Stimulated activated naive B cell treated with anti-CD40 and anti-IgM and Interleukin-4, amounts not matched to agents 10 μg/mL and 1 μg/mL and 100 μg/mL, for 72 hours (primary cell): ENCODE results near the gene CLIC6.

Source experiments
- ATAC-seq, 2 donors: fragments of 150-1000 bp; cut with Tn5 transposase; replicated peaks; 2 replicates each; pipeline ENCODE4 v1.10.0; 2021; ENCODE audit warnings: moderate library complexity in 1 of 2
- DNase-seq: peaks from one replicate; pipeline ENCODE4 v3.0.0; 2021
- H3K27ac Mint-ChIP-seq: one replicate; pipeline ENCODE4 v1.8.0; 2022; ENCODE audit warnings: mild to moderate bottlenecking, mixed read lengths
- H3K27me3 Mint-ChIP-seq, 2 donors: one replicate each; pipeline ENCODE4 v1.8.0; 2022; ENCODE audit warnings: mixed read lengths in 2 of 2
- H3K36me3 Mint-ChIP-seq, 2 donors: one replicate each; pipeline ENCODE4 v1.8.0; 2022; ENCODE audit warnings: mixed read lengths in 2 of 2, mild to moderate bottlenecking in 1 of 2
- H3K4me1 Mint-ChIP-seq, 2 donors: one replicate each; pipeline ENCODE4 v1.8.0; 2022; ENCODE audit warnings: mixed read lengths in 2 of 2, mild to moderate bottlenecking in 1 of 2
- H3K4me3 Mint-ChIP-seq, 2 donors: one replicate each; pipeline ENCODE4 v1.8.0; 2022; ENCODE audit warnings: mild to moderate bottlenecking in 2 of 2, mixed read lengths in 2 of 2, moderate library complexity in 1 of 2
- H3K9me3 Mint-ChIP-seq, 2 donors: one replicate each; pipeline ENCODE4 v1.8.0; 2022; ENCODE audit warnings: mixed read lengths in 2 of 2, mild to moderate bottlenecking in 1 of 2

CLIC6 gene

DNA sequence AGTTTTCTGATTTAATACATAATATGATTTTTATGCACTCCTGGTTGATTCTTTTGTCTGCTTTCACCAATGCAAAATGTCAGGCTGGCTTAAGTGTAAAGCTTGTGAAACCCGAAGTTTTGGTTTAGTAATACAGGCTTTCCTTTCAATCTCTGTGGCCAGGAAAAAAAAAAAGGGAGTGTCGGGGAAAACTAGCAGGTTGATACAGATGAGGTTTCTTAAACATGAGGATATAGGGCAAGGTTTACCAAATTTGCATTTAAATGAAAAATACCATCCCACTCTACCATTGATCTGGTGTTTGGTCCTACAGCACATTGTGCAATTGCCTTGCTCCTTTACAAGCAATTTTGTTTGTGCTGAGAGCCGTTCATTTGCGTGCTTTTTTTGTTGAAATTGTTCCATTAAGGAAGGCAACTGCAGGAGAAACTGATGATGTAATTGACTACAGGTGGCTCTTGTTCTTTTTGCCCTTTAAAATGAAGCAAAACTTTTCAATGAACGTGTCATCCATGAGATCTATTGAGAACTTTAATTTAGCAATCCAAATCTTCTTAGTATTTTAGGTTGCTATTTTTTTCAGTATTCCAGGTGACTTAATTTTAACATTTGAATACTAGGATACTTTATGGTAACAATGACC lies 22.7 kb downstream of the CLIC6 start:
- DNase-seq: no peak
- H3K4me1 Mint-ChIP-seq: peaks cover 37 to 56% of the 10 kb centered on the region in 2 donors
- peaks cover 10 to 16% of the 10 kb centered on the region in 2 donors for H3K36me3 Mint-ChIP-seq
- H3K4me3 Mint-ChIP-seq: no peak overlapping the region
- ATAC-seq: no peak
- H3K9me3 Mint-ChIP-seq: peaks cover 7 to 12% of the 10 kb centered on the region in 2 donors
- H3K27me3 Mint-ChIP-seq: peaks cover 3 to 17% of the 10 kb centered on the region in 2 donors
- peak overlapping the region; percentile 22 for H3K27ac Mint-ChIP-seq

- peaks cover 10 to 16% of the 10 kb centered on the region in 2 donors for H3K36me3 Mint-ChIP-seq
- peak overlapping the region; percentile 67 for H3K27ac Mint-ChIP-seq
- ATAC-seq (peak; percentile 65 to 72), DNase-seq (no peak)
- H3K4me1 Mint-ChIP-seq: peaks cover 37 to 56% of the 10 kb centered on the region in 2 donors
- H3K4me3 Mint-ChIP-seq: peak overlapping the region; percentile 10 to 27
- H3K9me3 Mint-ChIP-seq: peaks cover 7 to 12% of the 10 kb centered on the region in 2 donors
- peaks cover 3 to 17% of the 10 kb centered on the region in 2 donors for H3K27me3 Mint-ChIP-seq
Observed at GRCh38 chr21:34692458-34693020, 23.7 kb downstream of the CLIC6 start.

- peaks cover 7 to 12% of the 10 kb centered on the region in 2 donors for H3K9me3 Mint-ChIP-seq
- H3K27ac Mint-ChIP-seq: peak overlapping the region; percentile 67
- DNase-seq (no peak), ATAC-seq (peak; percentile 59 to 60)
- peak overlapping the region in 1 of 2 donors; percentile 36 for H3K4me3 Mint-ChIP-seq
- peaks cover 37 to 56% of the 10 kb centered on the region in 2 donors for H3K4me1 Mint-ChIP-seq
- peaks cover 10 to 16% of the 10 kb centered on the region in 2 donors for H3K36me3 Mint-ChIP-seq
- H3K27me3 Mint-ChIP-seq: peaks cover 7 to 15% of the 10 kb centered on the region in 2 donors
Observed at GRCh38 chr21:34693192-34693810, 24.5 kb downstream of the CLIC6 start.

- peaks cover 10 to 16% of the 10 kb centered on the region in 2 donors for H3K36me3 Mint-ChIP-seq
- H3K27me3 Mint-ChIP-seq: peaks cover 5 to 8% of the 10 kb centered on the region in 2 donors
- ATAC-seq (peak; percentile 73 to 80), DNase-seq (no peak)
- H3K9me3 Mint-ChIP-seq: peaks cover 7 to 12% of the 10 kb centered on the region in 2 donors
- peak overlapping the region; percentile 81 for H3K27ac Mint-ChIP-seq
- H3K4me1 Mint-ChIP-seq: peaks cover 37 to 52% of the 10 kb centered on the region in 2 donors
- H3K4me3 Mint-ChIP-seq: peak overlapping the region in 1 of 2 donors; percentile 54
Observed at GRCh38 chr21:34695434-34695833, 26.6 kb downstream of the CLIC6 start.

DNA sequence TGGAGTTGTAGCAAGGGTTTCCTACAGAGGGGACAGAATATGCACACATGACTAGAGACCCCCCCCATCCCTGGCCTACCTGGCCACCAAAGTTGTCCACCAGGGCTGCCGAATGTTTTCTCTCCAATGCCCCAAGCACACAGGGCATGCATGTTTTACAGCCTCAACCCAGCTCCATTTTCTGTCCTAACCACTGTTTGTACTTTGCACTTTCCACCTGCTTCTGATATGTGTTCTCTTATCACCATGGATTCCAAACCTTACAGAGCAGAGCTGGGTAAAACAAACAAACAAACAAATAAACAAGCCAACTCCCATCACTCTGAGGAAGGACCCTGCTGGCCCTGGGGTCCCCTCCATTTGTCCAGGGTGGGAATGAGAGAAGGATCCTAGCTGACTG lies 27.3 kb downstream of the CLIC6 start:
- H3K9me3 Mint-ChIP-seq: peaks cover 7 to 12% of the 10 kb centered on the region in 2 donors
- H3K4me3 Mint-ChIP-seq: no peak overlapping the region

GRCh38 chr21:34697826-34698225 lies 29.0 kb downstream of the CLIC6 start:
- Mint-ChIP-seq H3K4me1 (peaks cover 25 to 34% of the 10 kb centered on the region in 2 donors), H3K4me3 (no peak overlapping the region), H3K36me3 (peaks cover 10 to 16% of the 10 kb centered on the region in 2 donors), H3K27ac (no peak overlapping the region), H3K9me3 (peaks cover 7 to 12% of the 10 kb centered on the region in 2 donors), H3K27me3 (peaks cover 6 to 10% of the 10 kb centered on the region in 2 donors)
- ATAC-seq (no peak), DNase-seq (no peak)

More for the DNA sequence above, 27.3 kb downstream of the CLIC6 start:
- ATAC-seq: no peak
- Mint-ChIP-seq H3K36me3 (peaks cover 10 to 16% of the 10 kb centered on the region in 2 donors), H3K27ac (no peak overlapping the region), H3K27me3 (peaks cover 5 to 8% of the 10 kb centered on the region in 2 donors), H3K4me1 (peaks cover 37 to 46% of the 10 kb centered on the region in 2 donors)
- no peak for DNase-seq

- Mint-ChIP-seq H3K27me3 (peaks cover 13 to 16% of the 10 kb centered on the region in 2 donors), H3K27ac (no peak overlapping the region)
Observed at GRCh38 chr21:34698270-34699015, 29.6 kb downstream of the CLIC6 start.

GRCh38 chr21:34700605-34701004 lies 31.8 kb downstream of the CLIC6 start:
- Mint-ChIP-seq H3K27me3 (peaks cover 10 to 22% of the 10 kb centered on the region in 2 donors), H3K9me3 (no peaks in the 10 kb centered on the region), H3K36me3 (no peaks in the 10 kb centered on the region), H3K27ac (no peak overlapping the region), H3K4me3 (no peak overlapping the region), H3K4me1 (peaks cover 6 to 8% of the 10 kb centered on the region in 2 donors)
- no peak for DNase-seq
- no peak for ATAC-seq

More at GRCh38 chr21:34698270-34699015, 29.6 kb downstream of the CLIC6 start:
- Mint-ChIP-seq H3K9me3 (peaks cover 7 to 12% of the 10 kb centered on the region in 2 donors), H3K4me1 (peaks cover 19 to 28% of the 10 kb centered on the region in 2 donors), H3K36me3 (peaks cover 10 to 14% of the 10 kb centered on the region in 2 donors), H3K4me3 (no peak overlapping the region)
- ATAC-seq: no peak
- DNase-seq: no peak

DNA sequence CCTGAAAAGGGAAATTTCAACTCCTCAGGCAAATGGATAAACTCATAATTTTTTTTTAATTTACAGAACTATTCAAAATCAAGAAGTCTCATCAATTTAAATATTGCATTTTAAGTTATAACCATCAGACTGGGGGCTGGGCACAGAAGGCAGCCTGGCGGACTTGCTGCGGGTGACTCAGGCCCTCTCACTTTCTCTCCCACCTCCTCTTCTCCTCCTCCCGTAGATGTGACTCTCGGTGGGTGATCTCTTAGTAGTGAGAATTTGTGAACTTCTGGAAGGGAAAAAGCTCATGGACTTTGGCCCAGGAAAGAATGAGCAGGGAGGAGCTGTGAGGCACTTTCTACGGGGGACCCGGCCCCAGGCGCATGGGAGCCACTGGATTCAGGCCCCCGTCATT lies 32.9 kb downstream of the CLIC6 start:
- no peaks in the 10 kb centered on the region for H3K36me3 Mint-ChIP-seq
- peaks cover 18 to 22% of the 10 kb centered on the region in 2 donors for H3K27me3 Mint-ChIP-seq
- DNase-seq (no peak), ATAC-seq (no peak)
- H3K9me3 Mint-ChIP-seq: no peaks in the 10 kb centered on the region
- no peak overlapping the region for H3K4me3 Mint-ChIP-seq
- H3K4me1 Mint-ChIP-seq: peaks cover 0 to 3% of the 10 kb centered on the region in 2 donors
- no peak overlapping the region for H3K27ac Mint-ChIP-seq

DNA sequence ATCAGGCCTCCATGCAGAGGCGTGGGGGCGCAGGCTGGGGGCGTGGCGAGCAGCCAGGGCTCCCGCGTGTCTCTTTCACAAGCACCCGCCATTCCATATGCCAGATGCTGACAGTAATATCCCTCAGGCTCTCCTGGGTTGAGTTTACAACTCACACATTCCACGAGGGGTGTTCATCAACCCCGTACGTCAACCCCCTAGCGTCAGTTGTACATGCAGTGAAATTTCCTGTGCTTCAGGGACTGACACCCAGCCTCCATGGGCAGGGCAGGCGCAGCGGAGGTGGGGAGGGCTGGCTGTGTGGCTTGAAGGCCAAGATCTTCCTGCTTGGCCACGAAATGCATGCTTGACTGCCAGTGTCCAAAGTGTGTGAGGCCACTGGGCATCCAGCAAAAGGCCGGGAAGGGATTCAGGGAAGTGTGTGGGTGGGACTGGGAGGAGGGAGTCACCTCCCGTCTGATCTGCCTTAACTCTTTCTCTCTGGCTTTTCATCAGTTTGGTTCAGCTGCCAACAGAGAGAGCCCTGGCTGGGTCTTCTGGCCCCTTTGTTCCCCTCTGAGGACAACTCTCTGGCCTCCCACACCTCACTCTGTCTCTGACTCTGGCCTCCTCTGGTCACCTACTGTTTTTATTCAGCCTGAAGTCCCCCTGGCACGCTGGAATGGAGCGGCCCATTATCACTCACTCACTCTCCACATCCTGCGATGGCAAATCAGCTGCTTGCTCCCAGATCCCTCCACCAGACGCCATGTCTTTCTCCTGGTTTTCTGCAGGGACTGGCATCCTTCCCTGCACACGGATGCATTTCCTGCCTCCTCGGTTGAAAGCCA lies 33.8 kb downstream of the CLIC6 start:
- no peaks in the 10 kb centered on the region for H3K36me3 Mint-ChIP-seq
- peaks cover 20 to 22% of the 10 kb centered on the region in 2 donors for H3K27me3 Mint-ChIP-seq
- no peak overlapping the region for H3K27ac Mint-ChIP-seq
- no peaks in the 10 kb centered on the region for H3K9me3 Mint-ChIP-seq
- no peak overlapping the region for H3K4me3 Mint-ChIP-seq
- no peak for ATAC-seq
- no peak for DNase-seq
- H3K4me1 Mint-ChIP-seq: peaks cover under 1 to 4% of the 10 kb centered on the region in 2 donors

- ATAC-seq: no peak
- Mint-ChIP-seq H3K27ac (no peak overlapping the region), H3K4me1 (peaks cover 6 to 9% of the 10 kb centered on the region in 2 donors), H3K27me3 (peaks cover 21 to 25% of the 10 kb centered on the region in 2 donors), H3K9me3 (no peaks in the 10 kb centered on the region), H3K36me3 (peaks cover 0 to 3% of the 10 kb centered on the region in 2 donors), H3K4me3 (no peak overlapping the region)
- DNase-seq: no peak
Observed at GRCh38 chr21:34703571-34703970, 34.8 kb downstream of the CLIC6 start.

GRCh38 chr21:34704119-34704518 lies 35.3 kb downstream of the CLIC6 start:
- no peak overlapping the region for H3K27ac Mint-ChIP-seq
- no peaks in the 10 kb centered on the region for H3K9me3 Mint-ChIP-seq
- no peak for ATAC-seq
- H3K4me1 Mint-ChIP-seq: peaks cover 6 to 9% of the 10 kb centered on the region in 2 donors
- no peak overlapping the region for H3K4me3 Mint-ChIP-seq
- H3K36me3 Mint-ChIP-seq: peaks cover 0 to 3% of the 10 kb centered on the region in 2 donors
- no peak for DNase-seq
- H3K27me3 Mint-ChIP-seq: peaks cover 21 to 25% of the 10 kb centered on the region in 2 donors

DNA sequence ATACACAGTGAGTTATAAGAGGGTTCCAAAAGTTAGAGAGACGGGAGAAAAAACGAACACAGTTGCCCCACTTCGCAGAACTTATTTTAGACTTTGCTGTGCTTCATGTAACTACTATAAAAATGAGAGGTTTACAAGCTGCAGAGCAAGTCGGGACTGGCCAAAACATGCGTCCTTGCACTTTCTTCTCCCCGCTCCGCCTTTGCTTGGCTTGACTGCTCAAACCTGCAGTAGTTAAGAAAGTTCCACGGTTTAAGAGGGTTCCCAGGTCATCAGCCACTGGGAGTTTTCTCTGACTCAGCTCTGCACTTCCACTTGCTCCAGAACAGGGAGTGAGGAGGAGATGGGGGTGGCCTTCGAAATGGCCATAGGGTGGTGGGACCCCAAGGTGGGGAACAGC lies 36.2 kb downstream of the CLIC6 start:
- Mint-ChIP-seq H3K4me1 (peaks cover 6 to 9% of the 10 kb centered on the region in 2 donors), H3K27me3 (peaks cover 21 to 25% of the 10 kb centered on the region in 2 donors), H3K4me3 (no peak overlapping the region), H3K27ac (no peak overlapping the region), H3K9me3 (no peaks in the 10 kb centered on the region), H3K36me3 (peaks cover 0 to 3% of the 10 kb centered on the region in 2 donors)
- DNase-seq: no peak
- no peak for ATAC-seq
